HepG2 (cell line): ENCODE results near the gene BRI3BP. TPM values are rescaled to one million over a fixed set of nuclear protein-coding genes. Genes with fewer than 3 reads are reported as not detected.

Experiments
- IKZF4 ChIP-seq: sonication (generic); formaldehyde crosslinking; IDR thresholded peaks from 2 replicates; pipeline ENCODE4 v1.5.1; 2020; ENCODE audit warnings: borderline replicate concordance, mild to moderate bottlenecking, low read depth, missing genetic modification reagents; ENCODE audit errors: not compliant biosample characterization
- MAZ ChIP-seq, 2 experiments: sonication (generic) in 1 of 2; formaldehyde crosslinking in 1 of 2; IDR thresholded peaks; 2 replicates each; pipeline versions ENCODE4 v1.5.0 to v1.6.1; 2012 to 2020; ENCODE audit warnings: low read depth in 2 of 2, mild to moderate bottlenecking in 2 of 2, borderline replicate concordance in 1 of 2, improper control_type of control experiment in 1 of 2, low read length in 1 of 2, missing genetic modification reagents in 1 of 2, moderate library complexity in 1 of 2
- PHF20 ChIP-seq: sonication (generic); formaldehyde crosslinking; IDR thresholded peaks from 2 replicates; pipeline ENCODE4 v1.5.0; 2020; ENCODE audit warnings: mild to moderate bottlenecking, missing genetic modification reagents
- SP4 ChIP-seq: sonication (generic); formaldehyde crosslinking; IDR thresholded peaks from 2 replicates; pipeline ENCODE4 v1.8.1; 2023; ENCODE audit warnings: mild to moderate bottlenecking, missing genetic modification reagents
- TEAD3 ChIP-seq: optimal IDR thresholded peaks from 2 replicates; pipeline ENCODE3; 2016; ENCODE audit warnings: borderline replicate concordance
- THAP8 ChIP-seq: sonication (generic); formaldehyde crosslinking; IDR thresholded peaks from 2 replicates; pipeline ENCODE4 v1.5.1; 2020; ENCODE audit warnings: missing genetic modification reagents, mild to moderate bottlenecking, borderline replicate concordance
- ZNF317 ChIP-seq: sonication (generic); formaldehyde crosslinking; IDR thresholded peaks from 2 replicates; pipeline ENCODE4 v1.5.0; 2020; ENCODE audit warnings: mild to moderate bottlenecking, missing genetic modification reagents
- ZNF343 ChIP-seq: sonication (generic); formaldehyde crosslinking; IDR thresholded peaks from 2 replicates; pipeline ENCODE4 v1.4.0; 2020; ENCODE audit warnings: mild to moderate bottlenecking, missing genetic modification reagents
- ZNF484 ChIP-seq: sonication (generic); formaldehyde crosslinking; IDR thresholded peaks from 2 replicates; pipeline ENCODE4 v1.5.1; 2020; ENCODE audit warnings: mild to moderate bottlenecking, low read depth, missing genetic modification reagents, borderline replicate concordance
- ZNF512B ChIP-seq: sonication (generic); formaldehyde crosslinking; IDR thresholded peaks from 2 replicates; pipeline ENCODE4 v1.5.1; 2020; ENCODE audit warnings: missing genetic modification reagents, mild to moderate bottlenecking, borderline replicate concordance
- ZNF652 ChIP-seq: IDR thresholded peaks from 2 replicates; pipeline ENCODE4 v1.6.1; 2016; ENCODE audit warnings: low read depth, borderline replicate concordance
- ZNF670 ChIP-seq: sonication (generic); formaldehyde crosslinking; IDR thresholded peaks from 2 replicates; pipeline ENCODE4 v1.8.0; 2022; ENCODE audit warnings: mild to moderate bottlenecking, missing genetic modification reagents, borderline replicate concordance
- ZNF75D ChIP-seq: sonication (generic); formaldehyde crosslinking; IDR thresholded peaks from 2 replicates; pipeline ENCODE4 v1.8.1; 2023; ENCODE audit warnings: missing genetic modification reagents, mild to moderate bottlenecking, borderline replicate concordance
- ZNF816 ChIP-seq: sonication (generic); formaldehyde crosslinking; IDR thresholded peaks from 2 replicates; pipeline ENCODE4 v1.8.0; 2022; ENCODE audit warnings: missing genetic modification reagents, mild to moderate bottlenecking, borderline replicate concordance
- ZNF841 ChIP-seq: sonication (generic); formaldehyde crosslinking; IDR thresholded peaks from 2 replicates; pipeline ENCODE4 v1.8.1; 2023; ENCODE audit warnings: missing genetic modification reagents, borderline replicate concordance
- polyA plus RNA-seq, 8 experiments: library from polyadenylated mRNA; depleted of rRNA in 3 of 8; stranded (reverse) in 7 of 8; unstranded in 1 of 8; fragments of >200 nt; fragmentation: Illumina TruSeq in 4 of 8; extraction: Trizol in 4 of 8; gene quantifications; 2 replicates each; pipeline versions ENCODE4 v1.2.1 to v1.2.3, GENCODE V29; 2011 to 2016; ENCODE audit warnings: low read depth in 4 of 8, missing spikeins in 1 of 8, mixed read lengths in 1 of 8; ENCODE audit not compliant: insufficient read depth in 1 of 8
- total RNA-seq, 5 experiments: library from RNA; depleted of rRNA; stranded (reverse); fragments of >200 nt; fragmentation: Illumina TruSeq; extraction: Trizol; gene quantifications; 2 replicates each; pipeline ENCODE4 v1.2.3, GENCODE V29; 2016; ENCODE audit warnings: low read depth in 1 of 5
- TF ChIP-seq, protein P1 (sequence below): sonication (generic); formaldehyde crosslinking; IDR thresholded peaks from 2 replicates; pipeline ENCODE4 v1.5.1; 2020; ENCODE audit warnings: mild to moderate bottlenecking, missing genetic modification reagents, borderline replicate concordance
- TF ChIP-seq, protein P2 (sequence below): sonication (generic); formaldehyde crosslinking; IDR thresholded peaks from 2 replicates; pipeline ENCODE4 v1.5.0; 2020; ENCODE audit warnings: missing genetic modification reagents

Gene BRI3BP
- total and polyA plus RNA-seq, 2 of the 13 experiments (the other 11 are each of a cell fraction or from before 2014, with no cell fraction given): 7.5 to 21.1 TPM

- TF ChIP-seq ZNF343 (CRISPR knock-in tag) (no peak), TEAD3 (CRISPR knock-in tag) (no peak), IKZF4 (CRISPR knock-in tag) (no peak), SP4 (no peak), PHF20 (CRISPR knock-in tag) (no peak), ZNF816 (0 out of 2 replicates have a peak, but pooled peaks have one; percentile 36), ZNF317 (CRISPR knock-in tag) (0 out of 2 replicates have a peak, but pooled peaks have one; percentile 30), ZNF75D (CRISPR knock-in tag) (no peak), ZNF512B (CRISPR knock-in tag) (no peak), MAZ (IDR thresholded peaks at IDR 0.05; ENCODE audit: borderline replicate concordance, low read depth, low read length) (no peak), MAZ (CRISPR knock-in tag; IDR thresholded peaks at IDR 0.05; ENCODE audit: low read depth) (no peak), ZNF841 (CRISPR knock-in tag) (no peak), ZNF484 (CRISPR knock-in tag) (no peak), ZNF670 (CRISPR knock-in tag) (0 out of 2 replicates have a peak, but pooled peaks have one; percentile 37), THAP8 (0 out of 2 replicates have a peak, but pooled peaks have one; percentile 9), ZNF652 (CRISPR knock-in tag) (no peak)
- TF ChIP-seq, protein P1, sequence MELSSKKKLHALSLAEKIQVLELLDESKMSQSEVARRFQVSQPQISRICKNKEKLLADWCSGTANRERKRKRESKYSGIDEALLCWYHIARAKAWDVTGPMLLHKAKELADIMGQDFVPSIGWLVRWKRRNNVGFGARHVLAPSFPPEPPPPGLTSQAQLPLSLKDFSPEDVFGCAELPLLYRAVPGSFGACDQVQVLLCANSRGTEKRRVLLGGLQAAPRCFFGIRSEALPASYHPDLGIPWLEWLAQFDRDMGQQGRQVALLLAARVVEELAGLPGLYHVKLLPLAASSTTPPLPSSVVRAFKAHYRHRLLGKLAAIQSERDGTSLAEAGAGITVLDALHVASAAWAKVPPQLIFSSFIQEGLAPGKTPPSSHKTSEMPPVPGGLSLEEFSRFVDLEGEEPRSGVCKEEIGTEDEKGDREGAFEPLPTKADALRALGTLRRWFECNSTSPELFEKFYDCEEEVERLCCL (CRISPR knock-in tag): no peak
- TF ChIP-seq, protein P2, sequence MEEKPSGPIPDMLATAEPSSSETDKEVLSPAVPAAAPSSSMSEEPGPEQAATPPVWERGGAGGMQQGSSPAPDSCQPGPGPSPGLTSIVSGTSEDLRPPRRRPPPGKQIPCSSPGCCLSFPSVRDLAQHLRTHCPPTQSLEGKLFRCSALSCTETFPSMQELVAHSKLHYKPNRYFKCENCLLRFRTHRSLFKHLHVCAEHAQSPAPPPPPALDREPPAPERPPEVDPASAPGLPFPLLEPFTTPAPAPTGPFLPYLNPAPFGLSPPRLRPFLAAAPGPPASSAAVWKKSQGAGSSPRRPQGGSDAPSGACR (CRISPR knock-in tag): 0 out of 2 replicates have a peak, but pooled peaks have one; percentile 23
Observed at GRCh38 chr12:125065919-125066570, 72.6 kb downstream of the BRI3BP start (continued).
